K562 (cell line): ENCODE data around the gene AFF1. TPM values are rescaled to one million over a fixed set of nuclear protein-coding genes. Genes with fewer than 3 reads are reported as not detected.

Experiments used
- BCOR ChIP-seq: fragments of 450-650 bp; IDR thresholded peaks from 2 replicates; pipeline ENCODE4 v1.6.1; 2016
- CBFA2T3 ChIP-seq: fragments of 450-650 bp; IDR thresholded peaks from 2 replicates; pipeline ENCODE4 v1.6.1; 2017
- CC2D1A ChIP-seq: fragments of 450-650 bp; IDR thresholded peaks from 2 replicates; pipeline ENCODE4 v1.6.1; 2017; ENCODE audit warnings: mild to moderate bottlenecking
- GABPB1 ChIP-seq: sonication (generic); formaldehyde crosslinking; IDR thresholded peaks from 2 replicates; pipeline ENCODE4 v1.8.0; 2022; ENCODE audit warnings: mild to moderate bottlenecking, missing genetic modification reagents
- MEF2D ChIP-seq: conservative IDR thresholded peaks from 2 replicates; pipeline ENCODE4 v1.6.1; 2016; ENCODE audit warnings: low read depth, missing genetic modification characterization, missing compliant biosample characterization
- NR2C1 ChIP-seq, 2 experiments: fragments of 450-650 bp; IDR thresholded peaks; 2 replicates each; pipeline ENCODE4 v1.6.1; 2017; ENCODE audit warnings: mild to moderate bottlenecking in 2 of 2, antibody characterized with exemption in 1 of 2, inconsistent platforms in 1 of 2, missing compliant biosample characterization in 1 of 2, missing genetic modification characterization in 1 of 2
- PML ChIP-seq: IDR thresholded peaks from 2 replicates; pipeline ENCODE4 v1.6.1; 2012; ENCODE audit warnings: low read length, inconsistent platforms
- POLR2AphosphoS5 ChIP-seq: IDR thresholded peaks from 2 replicates; pipeline ENCODE4 v1.6.1; 2011; ENCODE audit warnings: mild to moderate bottlenecking, low read depth, low read length, moderate library complexity; ENCODE audit not compliant: control insufficient read depth, insufficient read depth
- SMARCA4 ChIP-seq: fragments of 450-650 bp; IDR thresholded peaks from 2 replicates; pipeline ENCODE4 v1.6.1; 2016
- TAF15 ChIP-seq: fragments of 200-400 bp; formaldehyde crosslinking; IDR thresholded peaks from 2 replicates; pipeline ENCODE4 v1.6.1; 2017; ENCODE audit warnings: mild to moderate bottlenecking, low read depth, low read length, moderate library complexity
- TEAD4 ChIP-seq, 2 experiments: sonication (generic) in 1 of 2; formaldehyde crosslinking in 1 of 2; IDR thresholded peaks; 2 replicates each; pipeline versions ENCODE4 v1.6.1 to v1.8.0; 2012 to 2022; ENCODE audit warnings: borderline replicate concordance in 1 of 2, inconsistent platforms in 1 of 2, low read length in 1 of 2, mild to moderate bottlenecking in 1 of 2, missing genetic modification reagents in 1 of 2
- ZBTB7A ChIP-seq: IDR thresholded peaks from 2 replicates; pipeline ENCODE4 v1.6.1; 2011; ENCODE audit warnings: low read depth, mild to moderate bottlenecking, low read length, moderate library complexity, borderline replicate concordance; ENCODE audit not compliant: control insufficient read depth
- ZFX ChIP-seq: sonication (generic); formaldehyde crosslinking; IDR thresholded peaks from 2 replicates; pipeline ENCODE4 v1.8.0; 2022; ENCODE audit warnings: mild to moderate bottlenecking, missing genetic modification reagents, moderate library complexity
- ZNF224 ChIP-seq: sonication (generic); formaldehyde crosslinking; IDR thresholded peaks from 2 replicates; pipeline ENCODE4 v1.8.0; 2022; ENCODE audit warnings: mild to moderate bottlenecking, missing genetic modification reagents
- ZNF354B ChIP-seq: fragments of 250-450 bp; sonication (Bioruptor Pico); IDR thresholded peaks from 2 replicates; pipeline ENCODE4 v1.4.0; 2020
- ZNF780A ChIP-seq: fragments of 250-450 bp; sonication (Bioruptor Pico); IDR thresholded peaks from 2 replicates; pipeline ENCODE4 v1.5.0; 2021; ENCODE audit warnings: mild to moderate bottlenecking
- polyA plus RNA-seq, 8 experiments: library from polyadenylated mRNA; depleted of rRNA in 4 of 8; stranded (reverse) in 5 of 8; unstranded in 3 of 8; fragments of >200 nt; fragmentation: Nextera tagmentation in 2 of 8; fragmentation: Illumina TruSeq in 1 of 8; extraction: Ambion mirVana in 2 of 8; extraction: Trizol in 1 of 8; gene quantifications; 2 replicates each; pipeline versions ENCODE4 v1.2.1 to v1.2.3, GENCODE V29; 2011 to 2014; ENCODE audit warnings: inconsistent platforms in 1 of 8, missing spikeins in 1 of 8
- total RNA-seq, 7 experiments: library from RNA; depleted of rRNA in 6 of 7; stranded (reverse); fragments of >200 nt in 6 of 7; fragmentation: Illumina TruSeq in 2 of 7; extraction: Trizol in 2 of 7; gene quantifications; 2 replicates each; pipeline versions ENCODE4 v1.2.1 to v1.2.3, GENCODE V29; 2011 to 2021; ENCODE audit warnings: low replicate concordance in 1 of 7
- TF ChIP-seq, protein P1 (sequence below): sonication (generic); formaldehyde crosslinking; IDR thresholded peaks from 2 replicates; pipeline ENCODE4 v1.8.0; 2022; ENCODE audit warnings: mild to moderate bottlenecking, low read depth, missing genetic modification reagents
- TF ChIP-seq, protein P2 (sequence below): fragments of 450-650 bp; IDR thresholded peaks from 2 replicates; pipeline ENCODE4 v1.6.1; 2017; ENCODE audit warnings: antibody characterized with exemption, mild to moderate bottlenecking
- TF ChIP-seq, protein P3 (sequence below): sonication (generic); formaldehyde crosslinking; IDR thresholded peaks from 2 replicates; pipeline ENCODE4 v1.8.0; 2022; ENCODE audit warnings: missing genetic modification reagents, mild to moderate bottlenecking, borderline replicate concordance
- TF ChIP-seq, protein P4 (sequence below): IDR thresholded peaks from 2 replicates; pipeline ENCODE4 v1.6.1; 2016; ENCODE audit warnings: missing genetic modification characterization, missing compliant biosample characterization

The AFF1 gene
- total and polyA plus RNA-seq, 9 of the 15 experiments (the other 6 are each of a cell fraction or from before 2014, with no cell fraction given), result 4.1 to 47.5 (median 17.2) TPM

DNA sequence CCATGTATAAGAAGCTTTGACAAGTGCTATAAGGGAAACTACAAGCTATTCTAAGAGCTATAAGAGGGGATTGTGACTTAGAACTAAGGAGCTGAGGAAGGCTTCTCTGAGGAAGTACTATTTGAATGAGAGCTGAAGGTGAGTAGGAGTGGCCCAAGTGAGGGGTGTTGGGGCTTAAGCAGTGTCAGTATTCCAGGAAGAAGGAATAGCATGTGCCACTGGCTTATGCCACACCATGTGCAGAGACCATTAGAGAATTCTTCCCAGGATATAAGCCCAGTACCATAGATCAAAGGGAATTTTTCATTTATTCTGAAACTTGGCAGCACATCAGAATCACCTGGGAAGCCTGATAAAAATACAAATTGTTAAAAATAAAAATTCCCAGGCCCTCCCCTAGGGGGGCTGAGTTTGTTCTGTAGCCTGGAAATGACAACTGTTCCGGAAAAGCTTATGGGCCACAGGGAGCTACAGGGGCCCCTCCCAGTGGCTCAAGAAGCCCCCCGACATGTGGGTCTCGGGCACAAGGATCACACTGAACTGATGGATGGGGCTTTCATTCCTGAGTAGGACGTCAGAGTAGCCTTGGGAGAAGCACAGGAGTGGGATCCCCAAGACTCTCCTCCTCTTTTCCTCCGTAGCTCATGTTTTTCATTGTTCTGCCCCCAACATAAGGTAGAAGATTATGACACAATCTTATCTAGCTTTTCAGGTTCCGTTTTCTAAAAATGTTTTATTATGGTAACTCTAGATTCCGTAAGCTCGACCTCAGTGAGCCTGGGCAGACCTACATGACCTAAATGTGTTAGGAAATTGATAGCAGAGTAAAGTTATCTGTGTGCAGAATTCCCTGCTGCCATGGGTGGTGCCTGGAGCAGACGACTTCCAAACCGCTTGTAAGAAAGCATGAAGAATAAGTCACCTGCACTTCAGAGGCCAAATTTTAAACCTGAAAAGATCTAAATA lies 119.3 kb downstream of the AFF1 start (continued):
- TF ChIP-seq, protein P1, sequence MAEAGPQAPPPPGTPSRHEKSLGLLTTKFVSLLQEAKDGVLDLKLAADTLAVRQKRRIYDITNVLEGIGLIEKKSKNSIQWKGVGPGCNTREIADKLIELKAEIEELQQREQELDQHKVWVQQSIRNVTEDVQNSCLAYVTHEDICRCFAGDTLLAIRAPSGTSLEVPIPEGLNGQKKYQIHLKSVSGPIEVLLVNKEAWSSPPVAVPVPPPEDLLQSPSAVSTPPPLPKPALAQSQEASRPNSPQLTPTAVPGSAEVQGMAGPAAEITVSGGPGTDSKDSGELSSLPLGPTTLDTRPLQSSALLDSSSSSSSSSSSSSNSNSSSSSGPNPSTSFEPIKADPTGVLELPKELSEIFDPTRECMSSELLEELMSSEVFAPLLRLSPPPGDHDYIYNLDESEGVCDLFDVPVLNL (CRISPR knock-in tag), result no peak
- TF ChIP-seq ZNF354B (no peak), NR2C1 (IDR thresholded peaks at IDR 0.05) (0 out of 2 replicates have a peak, but pooled peaks have one; percentile 14), NR2C1 (tag; IDR thresholded peaks at IDR 0.05) (no peak), GABPB1 (CRISPR knock-in tag) (no peak), ZNF780A (CRISPR knock-in tag) (no peak), TAF15 (no peak), CC2D1A (peak; percentile 76; the same call in 1 of the 2 replicates), BCOR (no peak), CBFA2T3 (peak; percentile 95), ZNF224 (CRISPR knock-in tag) (no peak), PML (peak; percentile 89), POLR2AphosphoS5 (peak; percentile 80), ZFX (CRISPR knock-in tag) (peak; percentile 20; the same call in 1 of the 2 replicates), MEF2D (0 out of 2 replicates have a peak, but pooled peaks have one; percentile 49), SMARCA4 (peak; percentile 82; the same call in 1 of the 2 replicates), TEAD4 (IDR thresholded peaks at IDR 0.05; ENCODE audit: low read length) (peak; percentile 97), TEAD4 (CRISPR knock-in tag; IDR thresholded peaks at IDR 0.05; ENCODE audit: borderline replicate concordance) (no peak), ZBTB7A (peak; percentile 69; the same call in 1 of the 2 replicates)
- TF ChIP-seq, protein P2, sequence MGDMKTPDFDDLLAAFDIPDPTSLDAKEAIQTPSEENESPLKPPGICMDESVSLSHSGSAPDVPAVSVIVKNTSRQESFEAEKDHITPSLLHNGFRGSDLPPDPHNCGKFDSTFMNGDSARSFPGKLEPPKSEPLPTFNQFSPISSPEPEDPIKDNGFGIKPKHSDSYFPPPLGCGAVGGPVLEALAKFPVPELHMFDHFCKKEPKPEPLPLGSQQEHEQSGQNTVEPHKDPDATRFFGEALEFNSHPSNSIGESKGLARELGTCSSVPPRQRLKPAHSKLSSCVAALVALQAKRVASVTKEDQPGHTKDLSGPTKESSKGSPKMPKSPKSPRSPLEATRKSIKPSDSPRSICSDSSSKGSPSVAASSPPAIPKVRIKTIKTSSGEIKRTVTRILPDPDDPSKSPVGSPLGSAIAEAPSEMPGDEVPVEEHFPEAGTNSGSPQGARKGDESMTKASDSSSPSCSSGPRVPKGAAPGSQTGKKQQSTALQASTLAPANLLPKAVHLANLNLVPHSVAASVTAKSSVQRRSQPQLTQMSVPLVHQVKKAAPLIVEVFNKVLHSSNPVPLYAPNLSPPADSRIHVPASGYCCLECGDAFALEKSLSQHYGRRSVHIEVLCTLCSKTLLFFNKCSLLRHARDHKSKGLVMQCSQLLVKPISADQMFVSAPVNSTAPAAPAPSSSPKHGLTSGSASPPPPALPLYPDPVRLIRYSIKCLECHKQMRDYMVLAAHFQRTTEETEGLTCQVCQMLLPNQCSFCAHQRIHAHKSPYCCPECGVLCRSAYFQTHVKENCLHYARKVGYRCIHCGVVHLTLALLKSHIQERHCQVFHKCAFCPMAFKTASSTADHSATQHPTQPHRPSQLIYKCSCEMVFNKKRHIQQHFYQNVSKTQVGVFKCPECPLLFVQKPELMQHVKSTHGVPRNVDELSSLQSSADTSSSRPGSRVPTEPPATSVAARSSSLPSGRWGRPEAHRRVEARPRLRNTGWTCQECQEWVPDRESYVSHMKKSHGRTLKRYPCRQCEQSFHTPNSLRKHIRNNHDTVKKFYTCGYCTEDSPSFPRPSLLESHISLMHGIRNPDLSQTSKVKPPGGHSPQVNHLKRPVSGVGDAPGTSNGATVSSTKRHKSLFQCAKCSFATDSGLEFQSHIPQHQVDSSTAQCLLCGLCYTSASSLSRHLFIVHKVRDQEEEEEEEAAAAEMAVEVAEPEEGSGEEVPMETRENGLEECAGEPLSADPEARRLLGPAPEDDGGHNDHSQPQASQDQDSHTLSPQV, result no peak
- TF ChIP-seq, protein P3, sequence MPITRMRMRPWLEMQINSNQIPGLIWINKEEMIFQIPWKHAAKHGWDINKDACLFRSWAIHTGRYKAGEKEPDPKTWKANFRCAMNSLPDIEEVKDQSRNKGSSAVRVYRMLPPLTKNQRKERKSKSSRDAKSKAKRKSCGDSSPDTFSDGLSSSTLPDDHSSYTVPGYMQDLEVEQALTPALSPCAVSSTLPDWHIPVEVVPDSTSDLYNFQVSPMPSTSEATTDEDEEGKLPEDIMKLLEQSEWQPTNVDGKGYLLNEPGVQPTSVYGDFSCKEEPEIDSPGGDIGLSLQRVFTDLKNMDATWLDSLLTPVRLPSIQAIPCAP, result no peak
- TF ChIP-seq, protein P4, sequence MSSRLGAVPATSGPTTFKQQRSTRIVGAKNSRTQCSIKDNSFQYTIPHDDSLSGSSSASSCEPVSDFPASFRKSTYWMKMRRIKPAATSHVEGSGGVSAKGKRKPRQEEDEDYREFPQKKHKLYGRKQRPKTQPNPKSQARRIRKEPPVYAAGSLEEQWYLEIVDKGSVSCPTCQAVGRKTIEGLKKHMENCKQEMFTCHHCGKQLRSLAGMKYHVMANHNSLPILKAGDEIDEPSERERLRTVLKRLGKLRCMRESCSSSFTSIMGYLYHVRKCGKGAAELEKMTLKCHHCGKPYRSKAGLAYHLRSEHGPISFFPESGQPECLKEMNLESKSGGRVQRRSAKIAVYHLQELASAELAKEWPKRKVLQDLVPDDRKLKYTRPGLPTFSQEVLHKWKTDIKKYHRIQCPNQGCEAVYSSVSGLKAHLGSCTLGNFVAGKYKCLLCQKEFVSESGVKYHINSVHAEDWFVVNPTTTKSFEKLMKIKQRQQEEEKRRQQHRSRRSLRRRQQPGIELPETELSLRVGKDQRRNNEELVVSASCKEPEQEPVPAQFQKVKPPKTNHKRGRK, result no peak
